HS-5 (cell line): ENCODE results near the gene C12orf60.

Source experiments
- DNase-seq: peaks from one replicate; pipeline ENCODE4 v3.0.0-alpha.2; 2012; ENCODE audit warnings: low read depth

C12orf60 gene

GRCh38 chr12:14834509-14834908, 31.0 kb downstream of the C12orf60 start:
- no peak for DNase-seq

- DNase-seq, result peak; percentile 79
Measured at GRCh38 chr12:14836336-14837210, 33.1 kb downstream of the C12orf60 start.

GRCh38 chr12:14839262-14839661, 35.8 kb downstream of the C12orf60 start:
- no peak for DNase-seq

GRCh38 chr12:14840616-14841015, 37.1 kb downstream of the C12orf60 start:
- DNase-seq, result no peak

- peak; percentile 44 for DNase-seq
Measured at GRCh38 chr12:14841761-14842160, 38.3 kb downstream of the C12orf60 start.

GRCh38 chr12:14842315-14842714, 38.8 kb downstream of the C12orf60 start:
- DNase-seq, result no peak

- DNase-seq, result no peak
Measured at GRCh38 chr12:14843425-14843887, 40.0 kb downstream of the C12orf60 start, which contains the start of gene ART4. TSS of gene ART4 (minus strand) at chr12:14843526. CDS start at chr12:14843113, 413 bp downstream.

- DNase-seq, result no peak
Measured at GRCh38 chr12:14844401-14844800, 40.9 kb downstream of the C12orf60 start.

GRCh38 chr12:14845350-14845750, 41.9 kb downstream of the C12orf60 start:
- no peak for DNase-seq

- DNase-seq, result no peak
Measured at GRCh38 chr12:14846042-14846587, 42.6 kb downstream of the C12orf60 start.

GRCh38 chr12:14846876-14847580, 43.6 kb downstream of the C12orf60 start:
- DNase-seq, result no peak

- DNase-seq, result no peak
Measured at GRCh38 chr12:14849661-14850060, 46.2 kb downstream of the C12orf60 start.

GRCh38 chr12:14850929-14851663, 47.6 kb downstream of the C12orf60 start:
- DNase-seq, result no peak

- DNase-seq, result no peak
Measured at GRCh38 chr12:14852880-14853279, 49.4 kb downstream of the C12orf60 start.

- no peak for DNase-seq
Measured at GRCh38 chr12:14853961-14854360, 50.5 kb downstream of the C12orf60 start.

- no peak for DNase-seq
Measured at GRCh38 chr12:14854586-14855183, 51.2 kb downstream of the C12orf60 start.

- DNase-seq, result no peak
Measured at GRCh38 chr12:14858513-14858912, 55.0 kb downstream of the C12orf60 start.

GRCh38 chr12:14860490-14860889, 57.0 kb downstream of the C12orf60 start:
- DNase-seq, result no peak

- DNase-seq, result no peak
Measured at GRCh38 chr12:14868916-14869506, 65.5 kb downstream of the C12orf60 start.

GRCh38 chr12:14871247-14871646, 67.8 kb downstream of the C12orf60 start:
- no peak for DNase-seq

- DNase-seq, result no peak
Measured at GRCh38 chr12:14871886-14872285, 68.4 kb downstream of the C12orf60 start.
